ENCODE measurements around the gene ZBTB7C. TPM values are rescaled to one million over a fixed set of nuclear protein-coding genes. Genes with fewer than 3 reads are reported as not detected.

Gene ZBTB7C
- total and polyA plus RNA-seq, 9 of the 15 experiments (the other 6 are each of a cell fraction or from before 2014, with no cell fraction given), result not detected

GRCh38 chr18:48265328-48265727 is 143.9 kb downstream of the ZBTB7C start:
- ChIA-PET POLR2A (no interaction called here), CTCF (ENCODE audit: low intra/inter-chr PET ratio) (no interaction called here)
- H3K79me2 ChIP-seq (ENCODE audit: control insufficient read depth, insufficient read depth, low read length), result no peaks in the 10 kb centered on the region
- H3K9ac ChIP-seq (ENCODE audit: insufficient read depth in 1 of 2, low read depth in 2 of 2, low read length in 2 of 2), result no peak overlapping the region
- no peak overlapping the region for H3K4me2 ChIP-seq (ENCODE audit: insufficient read depth, low read length)
- no peaks in the 10 kb centered on the region for H3K9me3 ChIP-seq (replicated peaks; ENCODE audit: control insufficient read depth, insufficient read depth, low read depth, low read length)
- H3K27me3 ChIP-seq (ENCODE audit: control insufficient read depth in 2 of 2, insufficient read depth in 2 of 2, low read length in 2 of 2), result no peaks in the 10 kb centered on the region; a peak in 1 of 5 replicates
- no peaks in the 10 kb centered on the region for H3K9me1 ChIP-seq (ENCODE audit: control insufficient read depth, insufficient read depth, low read length)
- H3K27ac ChIP-seq (ENCODE audit: extremely low read depth, low read depth, low read length), result no peak overlapping the region
- intact Hi-C loops (cut with micrococcal nuclease) (no loop called here), in situ Hi-C loops (cut with MboI) (no loop called here)
- H3K4me1 ChIP-seq (replicated peaks in 1 of 2; ENCODE audit: control insufficient read depth in 2 of 2, insufficient read depth in 2 of 2, low read length in 2 of 2), result no peaks in the 10 kb centered on the region
- ATAC-seq, result no peak
- H3K36me3 ChIP-seq (ENCODE audit: control insufficient read depth, insufficient read depth, low read length), result no peaks in the 10 kb centered on the region
- no peaks in the 10 kb centered on the region for H4K20me1 ChIP-seq (replicated peaks; ENCODE audit: control insufficient read depth, insufficient read depth, low read length)
- TF ChIP-seq CTCFL (IDR thresholded peaks at IDR 0.05; ENCODE audit: borderline replicate concordance, insufficient read depth, low read depth, low read length, poor library complexity, severe bottlenecking) (no peak), ZNF583 (CRISPR knock-in tag; IDR thresholded peaks at IDR 0.05) (no peak), CREB1 (IDR thresholded peaks at IDR 0.05) (no peak), CREB1 (CRISPR knock-in tag; IDR thresholded peaks at IDR 0.05) (no peak), PURB (CRISPR knock-in tag; IDR thresholded peaks at IDR 0.05; ENCODE audit: low read depth) (no peak), SRSF3 (IDR thresholded peaks at IDR 0.05; ENCODE audit: insufficient read depth, low read length) (no peak), RNF219 (CRISPR knock-in tag; IDR thresholded peaks at IDR 0.05) (no peak), ZBTB8A (IDR thresholded peaks at IDR 0.05; ENCODE audit: partially characterized antibody) (no peak), ZNF639 (CRISPR knock-in tag; conservative IDR thresholded peaks at IDR 0.05 in 1 of 2, IDR thresholded peaks at IDR 0.05 in 1 of 2) (no peak), SMARCE1 (IDR thresholded peaks at IDR 0.05) (no peak), ZMIZ1 (IDR thresholded peaks at IDR 0.05; ENCODE audit: low read depth in 2 of 2, low read length in 2 of 2) (no peak)
- DNase-seq (ENCODE audit: extremely low read depth in 1 of 4, low spot score in 3 of 4), result no peak
- no peak for FAIRE-seq
- no TSS peak for BruUV-seq (replicated peaks)
- H3K4me3 ChIP-seq, result no peak overlapping the region
- no peak overlapping the region for H2AFZ ChIP-seq (ENCODE audit: low read depth, low read length)
- WGBS (ENCODE audit: insufficient coverage, low coverage, missing lambda C conversion rate), result 2% methylated on average over 4 of the region's 4 CpGs

Measured in K562 (cell line).